Measurements from ENCODE around the gene TRIM64.
"Not testable (repeated sequence)": the region's sequence is repeated elsewhere in the genome, so short reads cannot be mapped to it uniquely, and the experiment has no call there.

The TRIM64 gene, protein sequence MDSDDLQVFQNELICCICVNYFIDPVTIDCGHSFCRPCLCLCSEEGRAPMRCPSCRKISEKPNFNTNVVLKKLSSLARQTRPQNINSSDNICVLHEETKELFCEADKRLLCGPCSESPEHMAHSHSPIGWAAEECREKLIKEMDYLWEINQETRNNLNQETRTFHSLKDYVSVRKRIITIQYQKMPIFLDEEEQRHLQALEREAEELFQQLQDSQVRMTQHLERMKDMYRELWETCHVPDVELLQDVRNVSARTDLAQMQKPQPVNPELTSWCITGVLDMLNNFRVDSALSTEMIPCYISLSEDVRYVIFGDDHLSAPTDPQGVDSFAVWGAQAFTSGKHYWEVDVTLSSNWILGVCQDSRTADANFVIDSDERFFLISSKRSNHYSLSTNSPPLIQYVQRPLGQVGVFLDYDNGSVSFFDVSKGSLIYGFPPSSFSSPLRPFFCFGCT

DNA sequence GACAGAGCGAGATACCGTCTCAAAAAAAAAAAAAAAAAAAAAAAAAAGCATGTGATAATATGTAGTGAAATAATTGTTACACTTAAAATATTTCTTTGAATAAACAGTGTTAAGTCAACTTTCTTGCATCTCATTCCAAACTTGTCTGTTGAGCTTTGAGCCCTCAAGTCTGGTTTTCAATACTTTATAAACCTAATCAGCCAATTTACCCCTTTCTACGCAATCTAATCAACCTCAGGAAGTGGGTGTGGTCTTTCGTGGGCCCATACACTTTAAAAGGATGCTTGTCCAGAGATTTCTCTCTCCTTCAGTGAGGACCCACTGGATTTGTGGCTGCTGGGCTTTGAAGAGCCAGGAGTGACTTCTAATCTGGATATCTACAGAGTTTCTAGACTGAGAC, at the start of gene TRIM64:
Gene TRIM64 (plus strand): TSS at position 301 of the 400 bp plus-strand sequence. CDS start 2,467 bp downstream, outside the sequence.
- not testable (repeated sequence) for DNase-seq (ENCODE audit: insufficient read length, low spot score); FAIRE-seq

DNA sequence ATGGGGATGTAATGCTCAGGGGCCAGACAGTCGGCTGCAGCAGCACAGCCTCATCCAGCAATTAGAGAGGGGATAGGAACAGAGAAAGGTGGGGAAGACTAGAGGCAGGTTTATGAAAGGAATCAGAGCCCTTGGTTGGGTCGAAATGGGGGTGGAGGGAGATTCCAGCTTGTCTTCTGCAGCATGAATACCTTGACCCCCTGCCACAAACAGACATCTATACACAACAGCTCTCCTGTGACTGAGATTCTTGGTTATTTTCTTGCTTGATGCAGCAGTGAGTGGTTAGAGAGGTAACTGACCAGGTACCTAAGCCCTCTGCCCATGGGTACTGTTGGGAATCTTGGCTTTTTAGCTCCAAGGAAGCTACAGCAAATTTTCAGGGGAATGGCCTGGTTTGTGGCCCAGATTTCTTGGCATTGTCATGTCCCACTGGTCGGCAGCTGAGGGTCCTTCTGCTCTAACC, 43.6 kb upstream of the TRIM64 start, which contains the start of gene TRIM49D1:
Gene TRIM49D1 (minus strand): TSS at position 51 of the 466 bp plus-strand sequence. CDS start 4,535 bp downstream, outside the sequence.
- no peak for FAIRE-seq
- no peak for DNase-seq (ENCODE audit: insufficient read length, low spot score)

DNA sequence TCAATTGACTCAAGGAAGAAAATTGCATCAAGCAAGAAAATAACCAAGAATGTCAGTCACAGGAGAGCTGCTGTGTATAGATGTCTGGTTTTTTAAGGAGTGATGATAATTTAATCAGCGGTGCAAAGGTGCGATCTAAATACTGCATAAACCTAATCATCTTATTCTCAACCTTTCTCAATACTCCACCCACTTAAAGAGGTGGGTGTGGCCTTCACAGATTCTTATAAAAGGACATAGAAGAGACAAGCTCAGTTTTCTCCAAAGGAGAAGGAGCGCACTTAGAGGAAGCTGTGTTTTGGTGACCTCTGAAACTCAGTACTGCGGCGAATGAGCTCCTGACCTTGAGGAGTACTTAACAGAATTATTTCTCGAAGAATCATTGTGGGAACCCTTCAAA, 42.1 kb upstream of the TRIM64 start, which contains the start of gene TRIM49D2:
Gene TRIM49D2 (plus strand): TSS at position 301 of the 400 bp plus-strand sequence. CDS start 2,698 bp downstream, outside the sequence.
- not testable (repeated sequence) for DNase-seq (ENCODE audit: insufficient read length, low spot score); FAIRE-seq

DNA sequence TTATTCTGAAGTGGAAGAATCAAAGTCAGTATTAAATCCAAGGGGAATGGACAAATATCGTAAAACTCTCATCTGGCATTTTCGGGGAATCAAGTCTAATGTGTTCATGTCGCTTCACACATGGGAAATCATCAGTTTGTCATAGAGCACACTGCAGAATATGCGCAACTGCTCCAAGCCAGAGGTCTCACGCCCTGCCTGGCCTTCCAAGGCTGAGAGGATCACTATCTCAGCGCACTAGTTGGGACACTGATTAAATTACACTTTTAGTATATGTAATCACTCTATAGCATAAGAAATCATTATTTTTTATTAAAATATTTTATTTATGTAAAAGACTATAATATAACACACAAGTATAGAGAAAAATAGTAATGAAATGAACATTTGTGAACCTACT, 5.0 kb upstream of the TRIM64 start:
- not testable (repeated sequence) for DNase-seq (ENCODE audit: insufficient read length, low spot score); FAIRE-seq

Measured in GM19239 (cell line).